Measurements from ENCODE around the gene ZNF705A.
A peak's percentile ranks its signal among the peaks of the same experiment; 100 is the strongest.
"Not testable (repeated sequence)": the region's sequence is repeated elsewhere in the genome, so short reads cannot be mapped to it uniquely, and the experiment has no call there.

The ZNF705A gene

GRCh38 chr12:8156845-8157244 lies at the start of gene ZNF705A:
Gene ZNF705A, plus strand, starts transcription at chr12:8157015. Its CDS starts 15,611 bp downstream, at chr12:8172626.
- no peak for DNase-seq (ENCODE audit: low spot score)

GRCh38 chr12:8108808-8109398 lies 47.9 kb upstream of the ZNF705A start:
- peak; percentile 78 for DNase-seq (ENCODE audit: low spot score)

GRCh38 chr12:8113117-8113516 lies 43.7 kb upstream of the ZNF705A start:
- not testable (repeated sequence) for DNase-seq (ENCODE audit: low spot score)

- no peak for DNase-seq (ENCODE audit: low spot score)
Observed at GRCh38 chr12:8120072-8120713, 36.6 kb upstream of the ZNF705A start.

GRCh38 chr12:8123124-8123912 lies 33.5 kb upstream of the ZNF705A start, which contains the start of gene CLEC4A:
Gene CLEC4A, plus strand, starts transcription at chr12:8123617. Its CDS starts 262 bp downstream, at chr12:8123879.
- no peak for DNase-seq (ENCODE audit: low spot score)

GRCh38 chr12:8127138-8127537 lies 29.7 kb upstream of the ZNF705A start:
- no peak for DNase-seq (ENCODE audit: low spot score)

GRCh38 chr12:8133636-8134397 lies 23.0 kb upstream of the ZNF705A start:
- not testable (repeated sequence) for DNase-seq (ENCODE audit: low spot score)

GRCh38 chr12:8134398-8134930 lies 22.4 kb upstream of the ZNF705A start:
- not testable (repeated sequence) for DNase-seq (ENCODE audit: low spot score)

- DNase-seq (ENCODE audit: low spot score) = not testable (repeated sequence)
Observed at GRCh38 chr12:8141647-8142046, 15.2 kb upstream of the ZNF705A start.

- DNase-seq (ENCODE audit: low spot score) = no peak
Observed at GRCh38 chr12:8143261-8143660, 13.6 kb upstream of the ZNF705A start.

GRCh38 chr12:8145754-8146441 lies 10.9 kb upstream of the ZNF705A start:
- peak; percentile 39 for DNase-seq (ENCODE audit: low spot score)

GRCh38 chr12:8146442-8146771 lies 10.4 kb upstream of the ZNF705A start:
- no peak for DNase-seq (ENCODE audit: low spot score)

- DNase-seq (ENCODE audit: low spot score) = no peak
Observed at GRCh38 chr12:8154526-8154925, 2.3 kb upstream of the ZNF705A start.

- no peak for DNase-seq (ENCODE audit: low spot score)
Observed at GRCh38 chr12:8156416-8156815, 399 bp upstream of the ZNF705A start.

GRCh38 chr12:8157484-8158198 lies 826 bp downstream of the ZNF705A start:
- DNase-seq (ENCODE audit: low spot score) = no peak

GRCh38 chr12:8172911-8173310 lies 16.1 kb downstream of the ZNF705A start:
- not testable (repeated sequence) for DNase-seq (ENCODE audit: low spot score)

- peak; percentile 69 for DNase-seq (ENCODE audit: low spot score)
Observed at GRCh38 chr12:8179989-8180585, 23.3 kb downstream of the ZNF705A start.

GRCh38 chr12:8181271-8181670 lies 24.5 kb downstream of the ZNF705A start:
- DNase-seq (ENCODE audit: low spot score) = not testable (repeated sequence)

- not testable (repeated sequence) for DNase-seq (ENCODE audit: low spot score)
Observed at GRCh38 chr12:8182923-8183322, 26.1 kb downstream of the ZNF705A start.

GRCh38 chr12:8183346-8183745 lies 26.5 kb downstream of the ZNF705A start:
- not testable (repeated sequence) for DNase-seq (ENCODE audit: low spot score)
